DND-41 (cell line): Measurements from ENCODE around the gene SPPL3.

Experiments used
- CTCF ChIP-seq: IDR thresholded peaks from 2 replicates; pipeline ENCODE4 v1.5.1; 2012; ENCODE audit warnings: borderline replicate concordance, low read length, moderate library complexity, mild to moderate bottlenecking; ENCODE audit not compliant: poor library complexity, severe bottlenecking; ENCODE audit errors: extremely low read depth
- EZH2 ChIP-seq: IDR thresholded peaks from 3 replicates; pipeline ENCODE4 v1.6.1; 2012; ENCODE audit warnings: borderline replicate concordance, low read depth, mild to moderate bottlenecking, moderate library complexity, low read length, inconsistent platforms; ENCODE audit not compliant: severe bottlenecking

GRCh38 chr12:120887253-120888043 is 16.7 kb downstream of the SPPL3 start:
- no peak for TF ChIP-seq EZH2
- TF ChIP-seq CTCF, result no peak
